ENCODE measurements around the gene CDH22.

DNA sequence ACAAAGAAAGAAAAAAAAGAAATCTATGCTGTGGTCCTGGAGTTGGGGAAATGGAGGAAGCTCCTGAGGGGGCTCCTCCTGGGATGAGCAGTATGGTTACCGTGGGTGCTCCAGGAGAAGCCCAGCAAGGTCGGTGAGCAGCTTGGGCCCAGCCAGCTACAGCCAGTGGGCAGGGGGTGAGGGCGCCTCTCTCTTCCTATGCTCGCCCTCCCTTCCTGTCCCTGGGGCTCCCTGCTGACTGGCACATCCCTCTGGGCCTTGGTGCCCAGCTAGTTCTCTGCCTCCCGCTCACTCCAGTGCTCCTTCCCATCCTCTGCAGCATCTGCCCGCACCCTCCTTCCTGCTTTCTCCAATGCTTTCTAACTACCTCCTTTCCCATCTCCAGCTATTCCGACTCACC, 173.6 kb downstream of the CDH22 start:
- TF ChIP-seq CTCF (IDR thresholded peaks at IDR 0.05) (no peak), POLR2A (IDR thresholded peaks at IDR 0.05) (no peak)
